ENCODE measurements around the gene RBM7.

The RBM7 gene

GRCh38 chr11:114400216-114400914, at the start of gene RBM7, which contains the start of gene C11orf71:
Gene RBM7 (plus strand): TSS chr11:114400666. CDS start chr11:114400672, 6 bp downstream.
Gene C11orf71 (minus strand): TSS chr11:114400511. CDS start chr11:114400331, 180 bp downstream.
- DNase-seq (ENCODE audit: low spot score), result peak; percentile 98

- no peak for DNase-seq (ENCODE audit: low spot score)
Observed at GRCh38 chr11:114353443-114353842, 47.0 kb upstream of the RBM7 start.

GRCh38 chr11:114354076-114354475, 46.4 kb upstream of the RBM7 start:
- no peak for DNase-seq (ENCODE audit: low spot score)

GRCh38 chr11:114358716-114359115, 41.8 kb upstream of the RBM7 start:
- no peak for DNase-seq (ENCODE audit: low spot score)

- no peak for DNase-seq (ENCODE audit: low spot score)
Observed at GRCh38 chr11:114359342-114359741, 41.1 kb upstream of the RBM7 start.

- no peak for DNase-seq (ENCODE audit: low spot score)
Observed at GRCh38 chr11:114362326-114362725, 38.1 kb upstream of the RBM7 start.

- DNase-seq (ENCODE audit: low spot score), result no peak
Observed at GRCh38 chr11:114362958-114363357, 37.5 kb upstream of the RBM7 start.

- no peak for DNase-seq (ENCODE audit: low spot score)
Observed at GRCh38 chr11:114366331-114367243, 33.9 kb upstream of the RBM7 start.

- DNase-seq (ENCODE audit: low spot score), result no peak
Observed at GRCh38 chr11:114367244-114367957, 33.1 kb upstream of the RBM7 start.

- no peak for DNase-seq (ENCODE audit: low spot score)
Observed at GRCh38 chr11:114368918-114369680, 31.4 kb upstream of the RBM7 start.

GRCh38 chr11:114375052-114375451, 25.4 kb upstream of the RBM7 start:
- DNase-seq (ENCODE audit: low spot score), result no peak

GRCh38 chr11:114377612-114378267, 22.7 kb upstream of the RBM7 start:
- DNase-seq (ENCODE audit: low spot score), result no peak

- DNase-seq (ENCODE audit: low spot score), result no peak
Observed at GRCh38 chr11:114379394-114380069, 20.9 kb upstream of the RBM7 start.

- no peak for DNase-seq (ENCODE audit: low spot score)
Observed at GRCh38 chr11:114382509-114382908, 18.0 kb upstream of the RBM7 start.

GRCh38 chr11:114384487-114384886, 16.0 kb upstream of the RBM7 start:
- DNase-seq (ENCODE audit: low spot score), result no peak

- DNase-seq (ENCODE audit: low spot score), result no peak
Observed at GRCh38 chr11:114386131-114386530, 14.3 kb upstream of the RBM7 start.

- DNase-seq (ENCODE audit: low spot score), result no peak
Observed at GRCh38 chr11:114386545-114386944, 13.9 kb upstream of the RBM7 start.

- DNase-seq (ENCODE audit: low spot score), result no peak
Observed at GRCh38 chr11:114392735-114393667, 7.5 kb upstream of the RBM7 start.

GRCh38 chr11:114395736-114396135, 4.7 kb upstream of the RBM7 start:
- DNase-seq (ENCODE audit: low spot score), result peak; percentile 18

All from hematopoietic multipotent progenitor cell treated with erythropoietin and hydrocortisone succinate and interleukin-3 and kit ligand, for 15 days (in vitro differentiated cells).